ENCODE data around the gene ADM2.

The ADM2 gene

GRCh38 chr22:50445071-50445879 lies 36.1 kb upstream of the ADM2 start:
- DNase-seq (ENCODE audit: low read depth in 3 of 3): no peak

DNA sequence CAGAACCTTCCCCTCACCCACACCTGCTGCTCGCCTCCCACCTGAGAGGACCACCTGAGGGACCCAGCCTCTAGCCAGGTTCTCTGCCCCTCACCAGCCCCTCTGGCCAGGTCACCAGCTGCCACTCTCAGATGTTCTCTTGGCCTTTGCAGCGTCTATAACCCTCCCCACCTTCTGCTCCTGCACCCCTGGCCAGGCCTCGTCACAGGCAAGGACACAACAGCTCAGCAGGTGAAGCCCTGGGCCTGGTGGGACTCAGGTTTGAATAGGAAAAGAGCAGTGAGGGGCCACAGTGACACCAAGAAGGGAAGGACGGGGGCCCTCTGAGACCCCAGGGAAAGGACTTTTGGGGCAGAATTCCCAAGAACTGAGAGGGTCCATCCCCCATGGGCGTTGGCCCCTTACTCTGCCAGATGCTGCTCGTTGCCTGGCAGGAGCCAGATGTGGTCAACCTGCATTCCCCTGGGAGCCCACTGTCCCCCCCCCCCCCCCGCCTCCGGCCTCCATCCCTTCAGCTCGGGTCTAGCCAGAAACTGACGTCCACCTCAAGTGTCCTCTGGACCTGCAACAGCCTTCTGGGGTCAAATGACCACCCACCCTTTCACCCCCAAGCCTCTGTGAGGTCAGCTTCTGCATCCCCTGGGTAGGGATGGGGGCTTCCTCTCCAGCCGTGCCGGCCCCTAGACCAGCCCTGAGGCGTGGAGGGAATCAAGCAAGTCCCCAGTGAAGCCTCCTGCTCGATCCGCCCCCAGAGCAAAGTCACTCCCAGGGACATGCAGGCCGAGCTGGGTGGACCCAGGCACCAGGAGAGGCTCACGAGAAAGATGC lies 35.2 kb upstream of the ADM2 start:
- DNase-seq (ENCODE audit: low read depth in 3 of 3): no peak

- DNase-seq (ENCODE audit: low read depth in 3 of 3): no peak
Measured at GRCh38 chr22:50446708-50447575, 34.4 kb upstream of the ADM2 start.

DNA sequence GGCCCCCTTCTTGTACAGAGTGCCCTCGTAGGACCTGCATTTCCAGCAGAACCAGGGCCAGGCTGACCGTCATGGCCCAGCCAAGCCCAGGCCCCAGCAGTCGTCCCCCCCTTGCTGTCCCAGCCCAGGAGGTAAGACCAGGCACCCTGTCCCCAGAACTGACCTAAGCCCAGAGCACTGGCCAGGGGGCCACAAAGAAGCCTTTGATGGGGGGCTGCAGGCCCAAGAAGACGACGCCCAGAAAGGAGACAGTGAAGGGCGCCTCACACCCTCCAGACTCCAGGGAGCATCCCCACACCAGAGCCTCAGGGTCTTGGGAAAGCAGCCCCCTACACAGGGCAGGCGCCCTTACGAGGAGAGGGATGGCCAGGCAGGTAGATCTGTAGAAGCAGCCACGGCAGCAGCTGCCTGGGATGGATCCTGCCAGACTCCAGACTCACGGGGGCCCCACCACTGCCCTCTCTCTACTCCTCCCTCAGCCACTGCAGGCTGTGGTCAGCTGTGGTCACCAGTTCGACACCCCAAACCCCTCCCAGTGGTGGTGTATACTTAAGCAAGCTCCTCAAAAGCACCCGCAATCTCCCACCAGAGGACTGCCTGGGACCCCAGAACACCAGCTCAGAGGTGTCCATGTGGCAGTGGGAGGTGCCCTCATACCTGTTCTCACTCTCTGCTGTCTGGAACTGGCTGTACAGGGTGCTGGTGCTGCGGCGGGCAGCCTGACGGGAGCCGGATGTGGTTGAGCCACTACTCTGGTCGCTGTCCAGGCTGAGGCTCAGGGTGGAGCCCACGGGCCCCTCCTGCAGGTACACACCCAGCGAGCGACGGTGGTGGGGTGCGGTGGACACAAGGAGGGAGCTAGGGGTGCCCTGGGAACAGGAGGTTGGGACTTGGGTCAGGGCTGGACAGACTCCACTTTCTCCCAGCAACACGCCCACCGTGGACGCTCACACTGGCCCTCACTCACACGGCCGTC lies 33.5 kb upstream of the ADM2 start:
- no peak for DNase-seq (ENCODE audit: low read depth in 3 of 3)

- no peak for DNase-seq (ENCODE audit: low read depth in 3 of 3)
Measured at GRCh38 chr22:50452649-50453048, 28.7 kb upstream of the ADM2 start.

DNA sequence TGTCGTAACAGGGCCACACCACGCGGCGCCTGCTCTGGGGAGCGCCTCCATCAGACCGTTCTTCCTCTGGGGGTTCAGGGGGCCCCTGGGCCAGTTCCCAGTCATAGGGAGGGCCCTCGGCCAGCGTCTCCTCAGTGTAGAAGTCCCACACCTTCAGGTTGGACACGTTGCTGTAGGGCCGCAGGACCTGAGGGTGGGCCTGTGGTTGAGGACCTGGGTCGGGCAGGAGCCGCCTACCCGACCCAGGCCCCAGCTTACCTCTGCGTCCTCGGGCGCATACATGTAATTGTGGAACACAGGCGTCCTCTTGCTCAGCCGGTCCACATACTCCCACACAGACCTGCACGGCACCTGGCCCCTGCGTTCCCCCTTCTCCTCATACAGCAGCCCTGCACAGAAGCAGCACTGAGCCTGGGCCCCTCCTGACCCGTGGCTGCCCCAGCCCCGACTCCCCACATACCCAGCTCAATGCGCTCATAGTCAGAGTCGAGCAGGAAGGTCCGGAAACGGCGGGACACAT lies 26.7 kb upstream of the ADM2 start:
- no peak for DNase-seq (ENCODE audit: low read depth in 3 of 3)

- DNase-seq (ENCODE audit: low read depth in 3 of 3): no peak
Measured at GRCh38 chr22:50455201-50455600, 26.1 kb upstream of the ADM2 start.

- DNase-seq (ENCODE audit: low read depth in 3 of 3): no peak
Measured at GRCh38 chr22:50456026-50456425, 25.3 kb upstream of the ADM2 start.

DNA sequence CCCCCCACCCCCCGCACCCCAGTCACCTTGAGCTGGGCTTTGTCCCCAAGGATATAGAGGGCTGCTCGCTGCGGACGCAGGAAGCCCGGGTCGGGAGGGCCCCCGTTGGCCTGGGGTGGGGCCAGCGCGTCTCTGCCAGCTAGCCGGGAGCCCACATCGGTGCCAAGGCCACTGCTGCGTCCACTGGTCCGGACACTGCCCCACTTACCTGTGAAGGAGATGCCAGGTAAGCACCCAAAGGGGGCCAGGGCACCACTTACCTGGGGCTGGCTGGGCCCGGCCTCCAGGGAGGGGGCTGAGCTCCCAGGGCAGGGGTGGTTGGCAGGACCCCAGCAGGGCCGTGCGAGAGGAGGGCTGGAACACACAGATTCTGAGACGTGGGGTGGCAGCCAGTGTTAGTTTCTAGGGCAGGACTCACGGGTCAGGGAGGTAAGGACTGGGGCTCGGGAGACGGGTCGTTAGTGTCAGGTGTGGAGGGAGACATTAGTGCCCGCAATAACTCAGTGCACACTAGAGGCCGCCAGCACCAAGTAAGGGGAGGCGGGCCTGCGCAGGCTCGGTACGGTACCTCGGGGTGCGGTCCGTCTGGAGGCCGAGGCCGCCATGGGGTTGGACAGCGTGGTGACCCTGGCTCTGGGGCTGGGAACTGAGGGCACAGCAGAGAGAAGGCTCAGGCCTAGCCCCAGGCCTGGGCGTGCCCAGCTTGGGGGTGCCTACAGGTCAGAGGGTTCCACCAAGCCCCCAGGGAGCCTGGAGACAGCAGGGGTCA lies 24.7 kb upstream of the ADM2 start:
- DNase-seq (ENCODE audit: low read depth in 3 of 3): no peak

GRCh38 chr22:50459016-50459415 lies 22.3 kb upstream of the ADM2 start:
- no peak for DNase-seq (ENCODE audit: low read depth in 3 of 3)

DNA sequence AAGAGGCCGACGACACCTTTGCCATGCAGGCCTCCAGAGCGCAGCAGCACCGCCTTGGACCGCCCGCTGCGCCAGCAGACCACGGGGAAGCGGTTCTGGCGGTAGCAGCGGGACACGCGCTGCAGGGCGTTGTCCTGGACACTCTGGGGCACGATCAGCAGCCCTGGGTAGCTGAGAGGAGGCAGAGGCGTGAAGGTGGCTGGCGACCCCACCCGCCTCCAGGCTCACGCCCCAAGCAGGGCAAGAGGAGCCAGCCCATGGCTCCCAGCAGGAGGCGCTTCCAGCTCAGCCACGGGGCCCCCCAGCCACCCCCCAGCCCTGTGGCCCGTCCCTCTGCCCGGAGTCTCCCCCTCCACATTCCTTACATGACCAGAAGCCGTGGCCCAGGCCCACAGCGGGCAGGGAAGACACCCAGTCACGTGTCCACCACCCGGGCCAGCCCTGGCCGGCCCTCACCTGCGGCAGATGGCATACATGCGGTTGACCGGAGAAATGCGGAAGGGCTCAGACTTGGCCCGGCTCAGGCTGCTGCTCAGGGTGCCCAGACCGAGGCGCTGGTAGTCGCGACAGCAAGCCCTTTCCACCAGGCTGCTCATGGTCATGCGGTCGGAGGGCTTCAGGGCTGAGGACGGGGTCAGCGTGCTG lies 21.7 kb upstream of the ADM2 start:
- no peak for DNase-seq (ENCODE audit: low read depth in 3 of 3)

DNA sequence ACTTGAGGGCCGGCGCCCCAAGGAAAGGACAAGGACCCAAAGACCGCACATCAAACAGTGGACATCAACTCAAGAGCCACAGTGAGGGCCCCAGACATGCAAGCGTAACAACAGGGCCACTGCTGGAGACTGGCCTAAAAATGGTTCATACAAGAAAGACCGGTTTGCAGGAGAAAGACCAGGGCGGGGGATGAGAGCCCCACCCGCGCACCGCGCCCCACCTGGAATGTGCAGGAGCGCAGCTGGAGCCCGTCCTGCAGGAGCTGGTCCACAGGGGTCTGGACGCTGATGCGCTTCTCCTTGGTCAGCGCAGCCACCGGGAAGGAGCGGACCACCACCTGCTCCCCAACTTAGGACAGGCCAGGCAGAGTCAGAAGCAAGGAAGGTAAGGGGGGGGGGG lies 20.4 kb upstream of the ADM2 start:
- no peak for DNase-seq (ENCODE audit: low read depth in 3 of 3)

DNA sequence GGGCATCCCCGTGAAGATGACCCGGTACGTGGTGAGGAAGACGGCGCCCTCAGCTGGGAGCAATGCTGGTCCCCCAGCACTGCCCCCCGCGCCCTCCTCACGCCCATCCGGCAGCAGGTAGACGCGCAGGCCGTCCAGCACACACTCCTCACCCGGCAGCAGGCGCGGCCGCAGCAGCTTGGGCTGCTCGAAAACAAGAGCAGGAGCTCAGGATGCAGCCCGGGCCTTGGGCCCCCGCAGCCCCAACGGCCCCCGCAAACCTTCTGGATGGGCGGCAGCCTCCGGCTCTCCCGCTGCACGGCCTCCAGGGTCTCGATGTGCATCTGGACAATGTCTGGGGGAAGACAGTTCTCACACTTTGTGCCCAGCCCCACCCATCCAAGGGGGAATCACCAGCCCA lies 19.8 kb upstream of the ADM2 start:
- no peak for DNase-seq (ENCODE audit: low read depth in 3 of 3)

- no peak for DNase-seq (ENCODE audit: low read depth in 3 of 3)
Measured at GRCh38 chr22:50461979-50462540, 19.3 kb upstream of the ADM2 start.

DNA sequence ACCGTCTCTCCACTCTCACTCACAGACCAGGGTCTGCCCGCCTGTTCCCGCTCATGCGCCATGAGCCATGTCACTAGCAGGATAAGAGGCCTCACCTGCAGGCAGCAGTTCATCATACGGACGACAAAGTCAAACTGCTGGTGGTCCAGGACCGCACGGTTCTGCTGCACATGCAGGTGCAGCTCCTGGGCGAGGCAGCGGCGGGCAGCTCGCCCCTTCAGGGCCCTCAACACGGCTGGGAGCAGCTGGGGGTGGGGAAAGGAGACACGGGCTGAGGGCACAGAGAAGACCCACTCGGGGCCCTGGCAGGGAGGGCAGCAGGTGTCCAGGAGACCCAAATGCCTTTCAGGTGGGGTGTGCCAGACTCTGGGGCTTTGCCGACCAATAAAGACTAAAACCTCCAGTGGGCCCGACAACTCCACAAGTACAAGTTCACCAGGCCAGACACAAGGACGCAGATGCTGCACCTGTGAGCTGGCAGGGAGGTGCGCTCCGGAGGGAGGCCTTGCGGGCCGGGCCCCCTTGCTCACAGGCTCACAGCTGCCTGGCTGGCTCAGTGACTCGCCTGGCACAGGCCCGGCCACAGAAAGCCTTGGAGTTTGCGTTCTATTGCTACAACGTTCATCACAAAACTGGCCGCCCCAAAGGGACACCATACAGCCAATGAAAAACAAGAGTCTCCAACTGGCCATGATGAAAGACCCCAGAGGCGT lies 18.0 kb upstream of the ADM2 start:
- DNase-seq (ENCODE audit: low read depth in 3 of 3): no peak

GRCh38 chr22:50464451-50464850 lies 16.9 kb upstream of the ADM2 start:
- DNase-seq (ENCODE audit: low read depth in 3 of 3): no peak

DNA sequence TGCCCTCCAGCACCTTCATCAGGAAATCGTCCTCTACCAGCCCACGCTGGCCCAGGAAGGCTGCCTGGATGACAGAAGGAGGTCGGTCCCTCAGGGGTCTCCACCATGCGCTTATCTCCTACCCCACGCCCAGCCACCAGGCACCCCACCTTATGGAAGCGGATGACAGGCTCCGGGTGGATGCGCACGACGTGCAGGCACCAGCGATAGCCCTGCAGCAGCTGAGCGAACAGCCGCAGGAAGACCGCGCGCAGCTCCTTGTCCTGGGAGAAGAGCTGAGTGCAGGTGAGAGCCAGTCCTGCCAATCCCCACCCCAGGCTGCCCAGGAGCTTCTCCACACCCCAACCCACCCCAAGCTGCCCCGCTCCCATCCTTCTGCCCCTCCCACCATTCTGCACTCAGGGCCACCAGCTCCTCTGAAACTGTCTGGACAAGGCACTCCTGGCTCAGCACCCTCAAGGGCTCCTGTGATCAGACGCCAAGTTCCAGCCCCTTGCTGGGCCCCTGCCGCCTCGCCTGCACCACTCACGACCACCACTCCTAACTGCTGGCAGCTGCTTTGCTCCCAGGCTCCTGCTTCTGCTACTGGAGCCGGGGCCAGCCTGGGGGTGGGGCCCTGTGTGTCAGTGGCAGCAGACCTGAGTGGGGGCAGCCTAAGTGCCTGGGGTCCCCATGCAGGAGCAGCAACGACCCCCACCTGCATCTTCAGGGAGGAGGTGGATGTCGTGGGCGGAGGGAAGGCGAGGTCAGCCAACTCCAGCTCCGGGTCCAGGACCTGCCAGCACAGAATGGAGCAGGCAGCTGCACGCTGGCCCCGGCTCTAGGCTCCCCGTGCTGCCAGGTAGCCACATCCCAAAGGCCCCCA lies 16.0 kb upstream of the ADM2 start:
- DNase-seq (ENCODE audit: low read depth in 3 of 3): no peak

Measured in stimulated activated CD4-positive, alpha-beta T cell treated with anti-CD3 and anti-CD28 coated beads, TNF-alpha, amount 100 ng/mL, for 4 hours (primary cell).